Right lobe of liver (tissue), 6 donors: ENCODE data around the gene UGT1A10. TPM values are rescaled to one million over a fixed set of nuclear protein-coding genes. Genes with fewer than 3 reads are reported as not detected.
A peak's percentile ranks its signal among the peaks of the same experiment; 100 is the strongest.

Experiments used
- ATAC-seq, 4 donors: fragments of 200-7000 bp; cut with Tn5 transposase; one replicate each; pipeline ENCODE4 v1.9.1; 2020; ENCODE audit warnings: mild to moderate bottlenecking in 4 of 4, moderate library complexity in 4 of 4
- DNase-seq, 3 donors: peaks; one replicate each; pipeline ENCODE4 v3.0.0-alpha.2; 2020
- H3K27ac ChIP-seq, 3 donors: fragments of 200-600 bp; one replicate each; pipeline ENCODE4 v1.8.0; 2022
- H3K27me3 ChIP-seq, 2 donors: fragments of 200-600 bp; one replicate each; pipeline ENCODE4 v1.8.0; 2022
- H3K36me3 ChIP-seq, 4 donors: fragments of 200-600 bp; sonication (generic) in 1 of 4; one replicate each; pipeline versions ENCODE4 v1.5.1 to v1.8.0; 2017 to 2022; ENCODE audit warnings: control low read depth in 1 of 4
- H3K4me1 ChIP-seq, 4 donors: fragments of 200-600 bp; sonication (generic) in 1 of 4; one replicate each; pipeline versions ENCODE4 v1.5.1 to v1.8.0; 2017 to 2022; ENCODE audit warnings: control low read depth in 1 of 4
- H3K4me3 ChIP-seq, 3 donors: fragments of 200-600 bp; one replicate each; pipeline ENCODE4 v1.8.0; 2022
- H3K9me3 ChIP-seq, 4 donors: fragments of 200-600 bp; sonication (generic) in 1 of 4; one replicate each; pipeline versions ENCODE4 v1.5.1 to v1.8.0; 2017 to 2022; ENCODE audit warnings: control low read depth in 1 of 4
- POLR2A ChIP-seq: fragments of 450-650 bp; IDR thresholded peaks from one replicate; pipeline ENCODE4 v1.6.1; 2017; ENCODE audit warnings: antibody characterized with exemption, mild to moderate bottlenecking
- WGBS: methylation state at CpG from one replicate; pipeline ENCODE4 v1.1.6; 2018; ENCODE audit warnings: low coverage, low lambda C conversion rate; ENCODE audit not compliant: insufficient coverage; ENCODE audit errors: missing lambda C conversion rate; 5-methylcytosine and 5-hydroxymethylcytosine counted together
- intact Hi-C, 2 donors: fragments of 100-400 bp; cut with DNase I; formaldehyde crosslinking; loops; one replicate each; pipeline versions ENCODE4 v1.11.2 to v1.14.1; 2022
- total RNA-seq, 6 experiments: library from RNA; depleted of rRNA in 2 of 6; stranded (reverse); fragments of >200 nt in 2 of 6; fragmentation: NEBNext Ultra II Directional in 3 of 6; extraction: Animal tissue kit (Norgen Biotek cat#: 25700) in 3 of 6; gene quantifications; one replicate each; pipeline versions ENCODE4 v1.1.0 to v1.2.4, GENCODE V29; 2016 to 2023
- TF ChIP-seq, protein P1 (sequence below), 4 donors: fragments of 200-600 bp in 3 of 4; fragments of 450-650 bp in 1 of 4; IDR thresholded peaks; one replicate each; pipeline versions ENCODE4 v1.5.1 to v1.8.0; 2016 to 2022; ENCODE audit warnings: antibody characterized with exemption in 4 of 4, mild to moderate bottlenecking in 2 of 4
- donor health status: DM: no; HTN: yes; CAD: no.
- donor health status: DM: no; HTN: no; CAD: no.
- donor health status: DM: no; HTN: no; CAD: no.
- donor health status: DM: no; HTN: yes; CAD: no.
- donor health status: DM: no; HTN: yes; CAD: no.

The UGT1A10 gene
- total RNA-seq, 6 experiments from 2014 or later: 0.11 TPM; not detected in 5

DNA sequence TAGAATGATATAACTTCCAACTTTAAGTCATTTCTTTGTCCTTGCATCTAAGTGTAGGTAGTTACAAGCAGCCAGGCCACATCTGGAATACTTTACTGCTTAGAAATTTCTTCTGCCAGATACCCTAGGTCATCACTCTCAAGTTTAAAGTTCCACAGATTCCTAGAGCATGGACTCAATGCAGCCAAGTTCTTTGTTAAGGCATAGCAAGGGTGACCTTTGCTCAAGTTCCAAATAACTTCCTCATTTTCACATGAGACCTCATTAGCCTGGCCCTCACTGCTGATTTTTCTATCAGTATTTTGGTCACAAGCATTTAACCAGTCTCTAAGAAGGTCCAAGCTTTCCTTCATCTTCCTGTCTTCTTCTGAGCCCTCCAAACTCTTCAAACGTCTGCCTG is 27.7 kb downstream of the UGT1A10 start:
- WGBS: 50% methylated on average over 1 of the region's 1 CpG
- intact Hi-C loops: no loop called here

DNA sequence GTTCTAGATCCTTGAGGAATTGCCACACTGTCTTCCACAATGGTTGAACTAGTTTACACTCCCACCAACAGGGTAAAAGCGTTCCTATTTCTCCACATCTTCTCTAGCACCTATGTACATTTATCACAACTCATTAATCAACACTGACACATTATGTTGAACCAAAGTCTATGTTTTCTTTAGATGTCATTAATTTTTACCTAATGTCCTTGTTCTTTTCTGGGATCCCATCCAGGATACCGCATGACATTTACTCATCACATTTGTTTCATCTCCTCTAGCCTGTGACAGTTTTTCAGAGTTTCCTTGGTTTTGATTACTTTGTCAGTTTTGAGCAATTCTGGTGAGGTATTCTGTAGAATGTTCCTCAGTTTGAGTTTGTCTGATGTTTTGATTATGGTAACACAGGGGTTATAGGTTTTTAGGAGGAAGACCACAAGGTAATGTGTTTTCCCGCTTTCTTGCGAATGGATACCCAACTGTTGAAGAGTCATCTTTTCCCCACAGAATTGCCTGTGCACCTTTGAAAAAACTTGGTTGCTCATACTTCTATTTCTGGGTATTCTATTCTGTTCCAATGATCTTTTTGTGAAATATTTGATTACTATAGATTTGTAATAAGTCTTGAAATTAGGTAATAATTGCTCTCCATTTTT is 32.5 kb downstream of the UGT1A10 start:
- DNase-seq (no peak), ATAC-seq (peak; percentile 47 to 75 (median 60))

More for the DNA sequence above, 27.7 kb downstream of the UGT1A10 start:
- peaks cover 0 to 15% (median 2%) of the 10 kb centered on the region in 4 donors for H3K4me1 ChIP-seq
- TF ChIP-seq POLR2A: no peak
- TF ChIP-seq, protein P1, sequence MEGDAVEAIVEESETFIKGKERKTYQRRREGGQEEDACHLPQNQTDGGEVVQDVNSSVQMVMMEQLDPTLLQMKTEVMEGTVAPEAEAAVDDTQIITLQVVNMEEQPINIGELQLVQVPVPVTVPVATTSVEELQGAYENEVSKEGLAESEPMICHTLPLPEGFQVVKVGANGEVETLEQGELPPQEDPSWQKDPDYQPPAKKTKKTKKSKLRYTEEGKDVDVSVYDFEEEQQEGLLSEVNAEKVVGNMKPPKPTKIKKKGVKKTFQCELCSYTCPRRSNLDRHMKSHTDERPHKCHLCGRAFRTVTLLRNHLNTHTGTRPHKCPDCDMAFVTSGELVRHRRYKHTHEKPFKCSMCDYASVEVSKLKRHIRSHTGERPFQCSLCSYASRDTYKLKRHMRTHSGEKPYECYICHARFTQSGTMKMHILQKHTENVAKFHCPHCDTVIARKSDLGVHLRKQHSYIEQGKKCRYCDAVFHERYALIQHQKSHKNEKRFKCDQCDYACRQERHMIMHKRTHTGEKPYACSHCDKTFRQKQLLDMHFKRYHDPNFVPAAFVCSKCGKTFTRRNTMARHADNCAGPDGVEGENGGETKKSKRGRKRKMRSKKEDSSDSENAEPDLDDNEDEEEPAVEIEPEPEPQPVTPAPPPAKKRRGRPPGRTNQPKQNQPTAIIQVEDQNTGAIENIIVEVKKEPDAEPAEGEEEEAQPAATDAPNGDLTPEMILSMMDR (IDR thresholded peaks at IDR 0.05): no peak
- no peaks in the 10 kb centered on the region for H3K36me3 ChIP-seq
- H3K27ac ChIP-seq: no peak overlapping the region
- H3K9me3 ChIP-seq: no peaks in the 10 kb centered on the region
- H3K4me3 ChIP-seq: no peak overlapping the region
- ATAC-seq (no peak), DNase-seq (no peak)
- no peaks in the 10 kb centered on the region for H3K27me3 ChIP-seq

DNA sequence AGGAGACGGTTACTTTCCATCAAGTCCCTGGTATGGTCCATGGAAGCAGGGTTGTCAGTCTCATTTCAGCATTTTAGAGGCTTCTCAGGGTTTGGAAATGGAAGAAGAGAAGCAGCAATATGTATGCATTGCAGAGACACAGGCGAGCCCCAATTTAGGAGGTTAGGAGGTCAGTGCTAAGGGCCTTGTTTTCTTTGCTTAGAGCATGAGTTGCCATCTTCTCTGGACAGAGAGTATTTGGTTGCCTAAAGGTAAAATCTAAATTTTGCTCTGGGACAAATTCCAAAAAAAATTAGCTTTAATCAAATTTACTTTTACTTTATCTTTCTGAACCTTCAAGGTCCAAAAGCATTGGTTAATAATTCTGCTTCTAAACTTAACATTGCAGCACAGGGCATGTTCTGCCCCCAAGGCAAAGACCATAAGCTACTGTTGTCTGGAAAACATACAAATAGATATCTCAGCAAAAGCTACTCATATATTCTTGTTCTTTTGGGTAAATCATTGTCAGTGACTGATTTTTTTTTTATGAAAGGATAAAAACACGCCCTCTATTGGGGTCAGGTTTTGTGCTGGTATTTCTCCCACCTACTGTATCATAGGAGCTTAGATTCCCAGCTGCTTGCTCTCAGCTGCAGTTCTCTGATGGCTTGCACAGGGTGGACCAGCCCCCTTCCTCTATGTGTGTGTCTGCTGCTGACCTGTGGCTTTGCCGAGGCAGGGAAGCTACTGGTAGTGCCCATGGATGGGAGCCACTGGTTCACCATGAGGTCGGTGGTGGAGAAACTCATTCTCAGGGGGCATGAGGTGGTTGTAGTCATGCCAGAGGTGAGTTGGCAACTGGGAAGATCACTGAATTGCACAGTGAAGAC is 35.3 kb downstream of the UGT1A10 start, which contains the start of gene UGT1A9:
TSS of gene UGT1A9 (plus strand) at position 609 of the 872 bp plus-strand sequence. CDS start at position 646, 37 bp downstream.
- Histone ChIP-seq H3K36me3 (no peaks in the 10 kb centered on the region), H3K27ac (peak within 1 kb of the TSS; percentile 15 to 75 (median 70)), H3K4me1 (peaks cover 0 to 42% (median 12%) of the 10 kb centered on the region in 4 donors), H3K4me3 (peak within 1 kb of the TSS; percentile 22 to 66 (median 46)), H3K9me3 (no peaks in the 10 kb centered on the region), H3K27me3 (no peaks in the 10 kb centered on the region)
- 48% methylated on average over 3 of the region's 5 CpGs for WGBS
- peak; percentile 56 to 84 (median 78) for ATAC-seq
- intact Hi-C loops: no loop called here
- DNase-seq: peak; percentile 46 to 83 (median 80)
- peak; percentile 63 for TF ChIP-seq POLR2A
- TF ChIP-seq, protein P1 (IDR thresholded peaks at IDR 0.05): peak in 1 of 4 donors; percentile 12

More for the DNA sequence above, 32.5 kb downstream of the UGT1A10 start:
- intact Hi-C loops: no loop called here
- Histone ChIP-seq H3K9me3 (no peaks in the 10 kb centered on the region), H3K4me3 (no peak overlapping the region), H3K36me3 (no peaks in the 10 kb centered on the region), H3K27me3 (no peaks in the 10 kb centered on the region), H3K4me1 (peaks cover 0 to 27% (median 9%) of the 10 kb centered on the region in 4 donors), H3K27ac (peak overlapping the region in 2 of 3 donors; percentile 32 to 61)
- 39% methylated on average over 4 of the region's 4 CpGs for WGBS
- TF ChIP-seq, protein P1 (IDR thresholded peaks at IDR 0.05): no peak
- no peak for TF ChIP-seq POLR2A

DNA sequence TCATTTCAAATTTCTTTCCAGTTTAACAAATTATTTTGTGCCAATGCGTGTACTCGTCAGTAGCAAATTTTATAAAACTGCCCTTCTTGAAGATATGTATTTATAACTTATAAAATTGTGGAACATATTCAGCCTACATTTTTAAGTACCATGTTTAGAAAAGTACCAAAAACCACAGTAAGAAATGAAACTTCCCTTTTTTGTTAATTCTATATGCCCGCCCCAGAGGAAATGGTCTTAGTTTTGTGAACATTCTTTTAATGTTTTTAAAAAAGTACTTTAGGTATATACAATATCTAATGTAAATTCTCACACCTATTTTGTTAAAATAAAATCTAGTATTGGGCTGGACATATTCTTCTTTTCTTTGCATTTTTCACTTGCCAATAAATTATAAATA is 36.6 kb downstream of the UGT1A10 start:
- peak overlapping the region; percentile 22 to 66 (median 46) for H3K4me3 ChIP-seq
- ATAC-seq: no peak
- intact Hi-C loops: no loop called here

More for the DNA sequence above, 36.6 kb downstream of the UGT1A10 start:
- Histone ChIP-seq H3K27me3 (no peaks in the 10 kb centered on the region), H3K36me3 (no peaks in the 10 kb centered on the region), H3K4me1 (peaks cover 0 to 56% (median 12%) of the 10 kb centered on the region in 4 donors), H3K27ac (peak overlapping the region in 2 of 3 donors; percentile 70 to 75), H3K9me3 (no peaks in the 10 kb centered on the region)
- WGBS: 15% methylated on average over 3 of the region's 3 CpGs
- TF ChIP-seq, protein P1 (IDR thresholded peaks at IDR 0.05): no peak
- no peak for TF ChIP-seq POLR2A
- no peak for DNase-seq
